PFSK-1 (cell line): ENCODE measurements around the gene ATP1A1.

ENCODE experiments used
- FOXP2 ChIP-seq: optimal IDR thresholded peaks from 2 replicates; pipeline ENCODE3; 2011; ENCODE audit warnings: borderline replicate concordance, control low read depth, inconsistent platforms; ENCODE audit not compliant: insufficient read depth; ENCODE audit errors: extremely low read length, extremely low read depth
- POLR2AphosphoS5 ChIP-seq: IDR thresholded peaks from 2 replicates; pipeline ENCODE4 v1.6.1; 2012; ENCODE audit warnings: low read depth, mild to moderate bottlenecking, control low read depth, low read length, moderate library complexity
- SIN3A ChIP-seq: IDR thresholded peaks from 2 replicates; pipeline ENCODE4 v1.6.1; 2012; ENCODE audit warnings: mild to moderate bottlenecking, low read length, moderate library complexity, borderline replicate concordance; ENCODE audit not compliant: insufficient read depth
- TAF1 ChIP-seq: IDR thresholded peaks from 2 replicates; pipeline ENCODE4 v1.6.1; 2012; ENCODE audit warnings: low read length, control low read depth, borderline replicate concordance; ENCODE audit not compliant: insufficient read depth
- TF ChIP-seq, protein P1 (sequence below), 2 experiments: IDR thresholded peaks; 2 replicates each; pipeline versions ENCODE4 v1.6.1 to v1.8.0; 2011 to 2012; ENCODE audit warnings: low read depth in 2 of 2, low read length in 2 of 2, control low read depth in 1 of 2, inconsistent platforms in 1 of 2, mild to moderate bottlenecking in 1 of 2, moderate library complexity in 1 of 2; ENCODE audit not compliant: insufficient read depth in 1 of 2

ATP1A1 gene

DNA sequence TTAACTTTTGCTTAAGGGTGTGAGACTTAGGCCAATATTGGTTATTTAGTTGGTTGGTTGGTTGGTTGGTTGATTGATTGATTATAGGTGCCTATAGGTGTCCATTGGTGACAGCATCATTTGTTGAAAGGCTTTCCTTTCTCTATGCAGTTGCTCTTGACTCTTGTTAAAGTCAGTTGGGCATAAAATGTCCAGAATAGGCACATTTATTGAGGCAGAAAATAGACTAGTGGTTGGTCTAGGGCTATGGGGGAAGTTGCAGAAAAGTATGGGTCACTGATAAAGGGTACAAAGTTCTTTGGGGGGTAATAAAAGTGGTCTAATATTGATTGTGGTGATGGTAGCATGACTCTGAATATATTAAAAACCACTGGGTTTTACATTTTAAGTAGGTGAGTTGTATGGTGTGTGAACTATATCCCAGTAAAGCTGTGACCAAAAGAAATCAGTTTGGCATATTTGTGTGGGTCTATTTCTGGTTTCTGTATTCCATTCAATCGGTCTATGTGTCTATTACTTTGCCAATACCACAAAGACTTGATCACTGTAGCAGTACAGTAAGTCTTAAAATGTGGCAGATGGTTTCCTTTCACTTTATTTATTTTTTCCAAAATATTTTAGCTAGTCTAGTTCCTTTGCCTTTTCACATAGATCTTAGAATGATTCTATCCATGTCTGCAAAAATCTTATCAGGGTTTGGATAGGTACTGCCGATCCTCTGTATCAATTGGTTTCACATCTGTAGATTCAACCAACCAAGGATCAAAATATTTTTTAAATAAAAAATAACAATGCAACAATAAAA lies 63.0 kb downstream of the ATP1A1 start:
- TF ChIP-seq POLR2AphosphoS5 = no peak
- TF ChIP-seq FOXP2 = no peak
- TF ChIP-seq SIN3A = no peak
- no peak for TF ChIP-seq TAF1
- TF ChIP-seq, protein P1, sequence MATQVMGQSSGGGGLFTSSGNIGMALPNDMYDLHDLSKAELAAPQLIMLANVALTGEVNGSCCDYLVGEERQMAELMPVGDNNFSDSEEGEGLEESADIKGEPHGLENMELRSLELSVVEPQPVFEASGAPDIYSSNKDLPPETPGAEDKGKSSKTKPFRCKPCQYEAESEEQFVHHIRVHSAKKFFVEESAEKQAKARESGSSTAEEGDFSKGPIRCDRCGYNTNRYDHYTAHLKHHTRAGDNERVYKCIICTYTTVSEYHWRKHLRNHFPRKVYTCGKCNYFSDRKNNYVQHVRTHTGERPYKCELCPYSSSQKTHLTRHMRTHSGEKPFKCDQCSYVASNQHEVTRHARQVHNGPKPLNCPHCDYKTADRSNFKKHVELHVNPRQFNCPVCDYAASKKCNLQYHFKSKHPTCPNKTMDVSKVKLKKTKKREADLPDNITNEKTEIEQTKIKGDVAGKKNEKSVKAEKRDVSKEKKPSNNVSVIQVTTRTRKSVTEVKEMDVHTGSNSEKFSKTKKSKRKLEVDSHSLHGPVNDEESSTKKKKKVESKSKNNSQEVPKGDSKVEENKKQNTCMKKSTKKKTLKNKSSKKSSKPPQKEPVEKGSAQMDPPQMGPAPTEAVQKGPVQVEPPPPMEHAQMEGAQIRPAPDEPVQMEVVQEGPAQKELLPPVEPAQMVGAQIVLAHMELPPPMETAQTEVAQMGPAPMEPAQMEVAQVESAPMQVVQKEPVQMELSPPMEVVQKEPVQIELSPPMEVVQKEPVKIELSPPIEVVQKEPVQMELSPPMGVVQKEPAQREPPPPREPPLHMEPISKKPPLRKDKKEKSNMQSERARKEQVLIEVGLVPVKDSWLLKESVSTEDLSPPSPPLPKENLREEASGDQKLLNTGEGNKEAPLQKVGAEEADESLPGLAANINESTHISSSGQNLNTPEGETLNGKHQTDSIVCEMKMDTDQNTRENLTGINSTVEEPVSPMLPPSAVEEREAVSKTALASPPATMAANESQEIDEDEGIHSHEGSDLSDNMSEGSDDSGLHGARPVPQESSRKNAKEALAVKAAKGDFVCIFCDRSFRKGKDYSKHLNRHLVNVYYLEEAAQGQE (IDR thresholded peaks at IDR 0.05; ENCODE audit: insufficient read depth in 1 of 2, low read depth in 2 of 2, low read length in 2 of 2) = no peak

- TF ChIP-seq, protein P1 (IDR thresholded peaks at IDR 0.05; ENCODE audit: insufficient read depth in 1 of 2, low read depth in 2 of 2, low read length in 2 of 2) = no peak
- TF ChIP-seq FOXP2 = no peak
These were observed 63.5 kb downstream of the ATP1A1 start for GRCh38 chr1:116436611-116436970.

GRCh38 chr1:116439701-116440100 lies 66.7 kb downstream of the ATP1A1 start:
- no peak for TF ChIP-seq SIN3A
- TF ChIP-seq, protein P1 (IDR thresholded peaks at IDR 0.05; ENCODE audit: insufficient read depth in 1 of 2, low read depth in 2 of 2, low read length in 2 of 2) = no peak
- TF ChIP-seq FOXP2 = no peak
- no peak for TF ChIP-seq POLR2AphosphoS5
- TF ChIP-seq TAF1 = no peak

- no peak for TF ChIP-seq FOXP2
- TF ChIP-seq, protein P1 (IDR thresholded peaks at IDR 0.05; ENCODE audit: insufficient read depth in 1 of 2, low read depth in 2 of 2, low read length in 2 of 2) = no peak
- TF ChIP-seq SIN3A = no peak
- TF ChIP-seq POLR2AphosphoS5 = no peak
- TF ChIP-seq TAF1 = no peak
These were observed 67.7 kb downstream of the ATP1A1 start for GRCh38 chr1:116440731-116441130.

GRCh38 chr1:116445534-116445933 lies 72.5 kb downstream of the ATP1A1 start:
- no peak for TF ChIP-seq TAF1
- TF ChIP-seq POLR2AphosphoS5 = no peak
